GM12891 (cell line): Measurements from ENCODE around the gene CD28.

Experiments used
- PAX5 ChIP-seq: IDR thresholded peaks from 2 replicates; pipeline ENCODE4 v1.6.1; 2011; ENCODE audit warnings: low read length, moderate library complexity, mild to moderate bottlenecking; ENCODE audit not compliant: insufficient read depth, severe bottlenecking
- POLR2A ChIP-seq: IDR thresholded peaks from 2 replicates; pipeline ENCODE4 v1.6.1; 2011; ENCODE audit warnings: low read depth, low read length, control low read depth
- POLR2AphosphoS5 ChIP-seq: IDR thresholded peaks from 2 replicates; pipeline ENCODE4 v1.6.1; 2011; ENCODE audit warnings: low read depth, low read length, control low read depth
- POU2F2 ChIP-seq: IDR thresholded peaks from 2 replicates; pipeline ENCODE4 v1.6.1; 2011; ENCODE audit warnings: low read depth, mild to moderate bottlenecking, control low read depth, low read length, moderate library complexity
- SPI1 ChIP-seq: IDR thresholded peaks from 2 replicates; pipeline ENCODE4 v1.6.1; 2011; ENCODE audit warnings: low read depth, low read length, control low read depth
- TAF1 ChIP-seq: IDR thresholded peaks from 2 replicates; pipeline ENCODE4 v1.6.1; 2011; ENCODE audit warnings: low read depth, low read length, control low read depth

- TF ChIP-seq POLR2A (no peak), POLR2AphosphoS5 (no peak), TAF1 (no peak), POU2F2 (no peak), SPI1 (no peak), PAX5 (no peak)
These were observed 38.8 kb downstream of the CD28 start for GRCh38 chr2:203745267-203745666.
